DND-41 (cell line): ENCODE data around the gene SH2D7.

Experiments used
- CTCF ChIP-seq: IDR thresholded peaks from 2 replicates; pipeline ENCODE4 v1.5.1; 2012; ENCODE audit warnings: borderline replicate concordance, low read length, moderate library complexity, mild to moderate bottlenecking; ENCODE audit not compliant: poor library complexity, severe bottlenecking; ENCODE audit errors: extremely low read depth
- EZH2 ChIP-seq: IDR thresholded peaks from 3 replicates; pipeline ENCODE4 v1.6.1; 2012; ENCODE audit warnings: borderline replicate concordance, low read depth, mild to moderate bottlenecking, moderate library complexity, low read length, inconsistent platforms; ENCODE audit not compliant: severe bottlenecking

- TF ChIP-seq CTCF (no peak), EZH2 (no peak)
These were observed 16.7 kb upstream of the SH2D7 start for GRCh38 chr15:78075490-78076230.
